Measurements from ENCODE around the gene UROC1. TPM values are rescaled to one million over a fixed set of nuclear protein-coding genes. Genes with fewer than 3 reads are reported as not detected.

Gene UROC1
- not detected in 2 replicates for total RNA-seq

DNA sequence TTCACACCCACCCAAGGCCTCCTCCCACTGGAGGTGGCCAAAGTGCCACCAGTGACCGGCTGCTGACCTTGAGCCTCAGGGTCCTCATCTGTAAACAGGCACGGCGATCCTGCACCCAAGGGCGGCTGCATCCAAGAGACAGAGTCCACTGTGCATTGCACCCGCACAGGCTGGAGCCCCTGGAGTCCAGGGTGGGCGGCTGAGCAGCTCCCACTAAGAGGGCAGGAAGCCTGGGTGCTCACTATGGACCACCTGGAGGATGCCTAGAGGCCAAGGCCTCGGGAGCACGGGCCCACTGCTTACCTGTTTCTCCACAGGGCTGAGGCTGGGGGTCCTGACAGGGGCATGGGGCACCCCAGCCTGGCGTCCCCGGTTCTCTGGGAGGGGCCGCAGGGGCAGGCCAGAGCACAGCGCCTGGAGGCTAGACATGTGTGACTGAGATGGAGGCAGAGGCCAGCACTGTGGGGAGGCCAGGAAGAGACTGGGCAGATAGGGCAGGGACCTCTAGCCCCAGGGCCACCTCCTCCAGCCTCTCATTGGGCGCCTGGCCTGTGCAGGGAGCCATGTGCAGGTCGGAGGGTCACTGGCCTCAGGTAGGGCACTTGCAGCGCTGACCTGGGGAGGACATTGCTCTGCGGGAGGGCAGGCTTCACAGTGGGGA lies at the start of gene UROC1:
UROC1 (minus strand) TSS at position 483 of the 661 bp plus-strand sequence; CDS start at position 429, 54 bp downstream.
- no peaks in the 10 kb centered on the region for H3K36me3 ChIP-seq (ENCODE audit: insufficient read depth, low read length)
- peaks cover 9% of the 10 kb centered on the region for H3K27me3 ChIP-seq (ENCODE audit: insufficient read depth, low read length)
- no peak within 1 kb of the TSS for H3K4me3 ChIP-seq (ENCODE audit: insufficient read depth, low read length)
- no peaks in the 10 kb centered on the region for H3K79me2 ChIP-seq (ENCODE audit: insufficient read depth, low read length)
- peak; percentile 66 for DNase-seq (ENCODE audit: insufficient read length, low spot score, missing footprints)
- H4K20me1 ChIP-seq (ENCODE audit: insufficient read depth, low read length) = no peaks in the 10 kb centered on the region
- TF ChIP-seq, protein P1, sequence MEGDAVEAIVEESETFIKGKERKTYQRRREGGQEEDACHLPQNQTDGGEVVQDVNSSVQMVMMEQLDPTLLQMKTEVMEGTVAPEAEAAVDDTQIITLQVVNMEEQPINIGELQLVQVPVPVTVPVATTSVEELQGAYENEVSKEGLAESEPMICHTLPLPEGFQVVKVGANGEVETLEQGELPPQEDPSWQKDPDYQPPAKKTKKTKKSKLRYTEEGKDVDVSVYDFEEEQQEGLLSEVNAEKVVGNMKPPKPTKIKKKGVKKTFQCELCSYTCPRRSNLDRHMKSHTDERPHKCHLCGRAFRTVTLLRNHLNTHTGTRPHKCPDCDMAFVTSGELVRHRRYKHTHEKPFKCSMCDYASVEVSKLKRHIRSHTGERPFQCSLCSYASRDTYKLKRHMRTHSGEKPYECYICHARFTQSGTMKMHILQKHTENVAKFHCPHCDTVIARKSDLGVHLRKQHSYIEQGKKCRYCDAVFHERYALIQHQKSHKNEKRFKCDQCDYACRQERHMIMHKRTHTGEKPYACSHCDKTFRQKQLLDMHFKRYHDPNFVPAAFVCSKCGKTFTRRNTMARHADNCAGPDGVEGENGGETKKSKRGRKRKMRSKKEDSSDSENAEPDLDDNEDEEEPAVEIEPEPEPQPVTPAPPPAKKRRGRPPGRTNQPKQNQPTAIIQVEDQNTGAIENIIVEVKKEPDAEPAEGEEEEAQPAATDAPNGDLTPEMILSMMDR (IDR thresholded peaks at IDR 0.05; ENCODE audit: extremely low read depth, low read depth, low read length) = no peak
- H3K4me1 ChIP-seq (ENCODE audit: insufficient read depth, low read length) = no peaks in the 10 kb centered on the region
- no peak within 1 kb of the TSS for H3K4me2 ChIP-seq (ENCODE audit: insufficient read depth, low read length)
- H3K27ac ChIP-seq (ENCODE audit: low read depth, low read length) = no peak within 1 kb of the TSS
- H3K9me3 ChIP-seq (ENCODE audit: low read depth, low read length) = no peaks in the 10 kb centered on the region
- no peak within 1 kb of the TSS for H2AFZ ChIP-seq (ENCODE audit: low read length)

- no peaks in the 10 kb centered on the region for H3K79me2 ChIP-seq (ENCODE audit: insufficient read depth, low read length)
- no peak overlapping the region for H3K4me3 ChIP-seq (ENCODE audit: insufficient read depth, low read length)
- H3K27me3 ChIP-seq (ENCODE audit: insufficient read depth, low read length) = peaks cover 56% of the 10 kb centered on the region
- TF ChIP-seq, protein P1 (IDR thresholded peaks at IDR 0.05; ENCODE audit: extremely low read depth, low read depth, low read length) = no peak
- no peaks in the 10 kb centered on the region for H3K36me3 ChIP-seq (ENCODE audit: insufficient read depth, low read length)
- no peak overlapping the region for H3K27ac ChIP-seq (ENCODE audit: low read depth, low read length)
- H3K4me1 ChIP-seq (ENCODE audit: insufficient read depth, low read length) = no peaks in the 10 kb centered on the region
- H3K4me2 ChIP-seq (ENCODE audit: insufficient read depth, low read length) = no peak overlapping the region
- no peak overlapping the region for H2AFZ ChIP-seq (ENCODE audit: low read length)
- no peaks in the 10 kb centered on the region for H4K20me1 ChIP-seq (ENCODE audit: insufficient read depth, low read length)
- no peaks in the 10 kb centered on the region for H3K9me3 ChIP-seq (ENCODE audit: low read depth, low read length)
- DNase-seq (ENCODE audit: insufficient read length, low spot score, missing footprints) = no peak
Measured at GRCh38 chr3:126562737-126563276, 45.2 kb upstream of the UROC1 start.

GRCh38 chr3:126558336-126559071 lies 40.9 kb upstream of the UROC1 start, which contains the start of gene C3orf22:
TSS of gene C3orf22 (minus strand) at chr3:126558932. CDS start at chr3:126553390, 5,542 bp downstream.
- Histone ChIP-seq H3K27ac (ENCODE audit: low read depth, low read length) (no peak within 1 kb of the TSS), H3K4me2 (ENCODE audit: insufficient read depth, low read length) (no peak within 1 kb of the TSS), H3K36me3 (ENCODE audit: insufficient read depth, low read length) (no peaks in the 10 kb centered on the region), H2AFZ (ENCODE audit: low read length) (no peak within 1 kb of the TSS), H3K27me3 (ENCODE audit: insufficient read depth, low read length) (peaks cover 26% of the 10 kb centered on the region), H3K4me1 (ENCODE audit: insufficient read depth, low read length) (no peaks in the 10 kb centered on the region), H3K79me2 (ENCODE audit: insufficient read depth, low read length) (no peaks in the 10 kb centered on the region), H4K20me1 (ENCODE audit: insufficient read depth, low read length) (no peaks in the 10 kb centered on the region), H3K9me3 (ENCODE audit: low read depth, low read length) (no peaks in the 10 kb centered on the region), H3K4me3 (ENCODE audit: insufficient read depth, low read length) (no peak within 1 kb of the TSS)
- peak; percentile 37 for DNase-seq (ENCODE audit: insufficient read length, low spot score, missing footprints)
- TF ChIP-seq, protein P1 (IDR thresholded peaks at IDR 0.05; ENCODE audit: extremely low read depth, low read depth, low read length) = no peak

DNA sequence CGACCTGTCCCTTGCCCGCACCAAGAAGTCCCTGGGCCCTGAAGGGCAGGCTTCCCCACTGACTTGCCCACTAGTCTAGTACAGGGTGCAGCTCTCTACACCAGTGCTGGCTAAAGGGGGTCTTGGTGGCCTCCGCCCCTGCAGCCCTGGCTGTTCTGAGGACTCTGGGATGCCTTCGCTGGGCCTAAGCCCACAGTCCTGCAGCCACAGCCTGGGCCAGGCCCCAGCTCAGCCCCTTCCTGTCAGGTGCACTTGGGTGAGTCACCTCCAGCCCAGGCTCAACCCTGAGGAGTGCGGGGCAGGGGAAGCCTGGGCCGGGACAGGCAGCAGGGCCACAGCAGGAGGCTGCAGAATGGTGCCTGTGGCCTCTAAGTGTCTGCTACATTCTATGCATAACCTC lies 40.2 kb upstream of the UROC1 start:
- TF ChIP-seq, protein P1 (IDR thresholded peaks at IDR 0.05; ENCODE audit: extremely low read depth, low read depth, low read length) = no peak
- Histone ChIP-seq H3K9me3 (ENCODE audit: low read depth, low read length) (no peaks in the 10 kb centered on the region), H3K36me3 (ENCODE audit: insufficient read depth, low read length) (no peaks in the 10 kb centered on the region), H4K20me1 (ENCODE audit: insufficient read depth, low read length) (no peaks in the 10 kb centered on the region), H3K4me1 (ENCODE audit: insufficient read depth, low read length) (no peaks in the 10 kb centered on the region), H2AFZ (ENCODE audit: low read length) (no peak overlapping the region), H3K4me3 (ENCODE audit: insufficient read depth, low read length) (no peak overlapping the region), H3K27me3 (ENCODE audit: insufficient read depth, low read length) (peaks cover 23% of the 10 kb centered on the region), H3K27ac (ENCODE audit: low read depth, low read length) (no peak overlapping the region), H3K79me2 (ENCODE audit: insufficient read depth, low read length) (no peaks in the 10 kb centered on the region), H3K4me2 (ENCODE audit: insufficient read depth, low read length) (no peak overlapping the region)
- peak; percentile 78 for DNase-seq (ENCODE audit: insufficient read length, low spot score, missing footprints)
